Measurements from ENCODE around the gene ATP11A.

DNA sequence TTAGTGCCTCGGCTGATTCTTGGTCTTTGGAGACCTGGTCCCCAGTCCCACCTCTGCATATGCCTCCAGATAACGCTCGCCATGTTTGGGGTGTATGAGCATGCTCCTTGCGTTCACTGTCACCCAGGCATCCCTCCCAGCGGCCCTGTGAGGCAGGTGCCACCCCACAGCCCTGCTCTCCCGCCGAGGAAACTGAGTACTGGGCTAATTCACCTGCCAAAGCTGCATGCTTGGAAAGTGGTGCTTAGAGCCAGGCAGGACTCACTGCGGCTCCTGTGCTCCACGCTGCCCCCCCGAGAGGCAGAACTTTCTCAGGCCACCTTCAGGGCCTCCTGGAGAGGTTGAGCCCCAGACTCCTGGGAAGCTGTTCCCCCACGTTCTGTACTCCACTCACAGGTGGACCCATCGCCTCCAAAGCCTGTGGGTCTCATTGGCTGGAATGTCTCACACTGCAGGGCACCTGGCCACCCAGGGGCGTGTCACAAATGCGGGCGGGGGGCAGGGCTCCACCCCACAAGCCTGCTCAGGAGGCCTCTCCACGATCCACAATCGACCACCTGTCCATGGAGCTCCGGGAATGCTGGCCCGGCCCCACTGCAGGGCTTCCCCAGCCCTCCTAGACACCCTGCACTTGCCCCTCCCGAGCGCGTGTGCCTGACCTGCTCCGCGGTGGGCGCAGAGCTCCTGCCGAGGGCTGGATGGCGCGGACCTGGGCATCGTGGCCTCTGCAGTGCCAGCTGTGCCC is 64.6 kb downstream of the ATP11A start:
- TF ChIP-seq, protein P1, sequence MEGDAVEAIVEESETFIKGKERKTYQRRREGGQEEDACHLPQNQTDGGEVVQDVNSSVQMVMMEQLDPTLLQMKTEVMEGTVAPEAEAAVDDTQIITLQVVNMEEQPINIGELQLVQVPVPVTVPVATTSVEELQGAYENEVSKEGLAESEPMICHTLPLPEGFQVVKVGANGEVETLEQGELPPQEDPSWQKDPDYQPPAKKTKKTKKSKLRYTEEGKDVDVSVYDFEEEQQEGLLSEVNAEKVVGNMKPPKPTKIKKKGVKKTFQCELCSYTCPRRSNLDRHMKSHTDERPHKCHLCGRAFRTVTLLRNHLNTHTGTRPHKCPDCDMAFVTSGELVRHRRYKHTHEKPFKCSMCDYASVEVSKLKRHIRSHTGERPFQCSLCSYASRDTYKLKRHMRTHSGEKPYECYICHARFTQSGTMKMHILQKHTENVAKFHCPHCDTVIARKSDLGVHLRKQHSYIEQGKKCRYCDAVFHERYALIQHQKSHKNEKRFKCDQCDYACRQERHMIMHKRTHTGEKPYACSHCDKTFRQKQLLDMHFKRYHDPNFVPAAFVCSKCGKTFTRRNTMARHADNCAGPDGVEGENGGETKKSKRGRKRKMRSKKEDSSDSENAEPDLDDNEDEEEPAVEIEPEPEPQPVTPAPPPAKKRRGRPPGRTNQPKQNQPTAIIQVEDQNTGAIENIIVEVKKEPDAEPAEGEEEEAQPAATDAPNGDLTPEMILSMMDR (IDR thresholded peaks at IDR 0.05 in 2 of 3, conservative IDR thresholded peaks at IDR 0.05 in 1 of 3; ENCODE audit: control insufficient read depth in 2 of 3, extremely low read depth in 1 of 3, insufficient read depth in 1 of 3, low read depth in 3 of 3, low read length in 3 of 3), result no peak
- TF ChIP-seq JUND (IDR thresholded peaks at IDR 0.05; ENCODE audit: low read depth, low read length) (no peak), FOXK2 (IDR thresholded peaks at IDR 0.05) (no peak), GATAD2B (conservative IDR thresholded peaks at IDR 0.05; ENCODE audit: low read depth) (no peak), SREBF2 (IDR thresholded peaks at IDR 0.05; ENCODE audit: low read length) (no peak), CHD4 (IDR thresholded peaks at IDR 0.05) (no peak), SRF (IDR thresholded peaks at IDR 0.05; ENCODE audit: low read depth in 2 of 2, low read length in 2 of 2) (no peak), POLR2AphosphoS2 (IDR thresholded peaks at IDR 0.05; ENCODE audit: low read depth, low read length) (no peak)
- TF ChIP-seq, protein P2, sequence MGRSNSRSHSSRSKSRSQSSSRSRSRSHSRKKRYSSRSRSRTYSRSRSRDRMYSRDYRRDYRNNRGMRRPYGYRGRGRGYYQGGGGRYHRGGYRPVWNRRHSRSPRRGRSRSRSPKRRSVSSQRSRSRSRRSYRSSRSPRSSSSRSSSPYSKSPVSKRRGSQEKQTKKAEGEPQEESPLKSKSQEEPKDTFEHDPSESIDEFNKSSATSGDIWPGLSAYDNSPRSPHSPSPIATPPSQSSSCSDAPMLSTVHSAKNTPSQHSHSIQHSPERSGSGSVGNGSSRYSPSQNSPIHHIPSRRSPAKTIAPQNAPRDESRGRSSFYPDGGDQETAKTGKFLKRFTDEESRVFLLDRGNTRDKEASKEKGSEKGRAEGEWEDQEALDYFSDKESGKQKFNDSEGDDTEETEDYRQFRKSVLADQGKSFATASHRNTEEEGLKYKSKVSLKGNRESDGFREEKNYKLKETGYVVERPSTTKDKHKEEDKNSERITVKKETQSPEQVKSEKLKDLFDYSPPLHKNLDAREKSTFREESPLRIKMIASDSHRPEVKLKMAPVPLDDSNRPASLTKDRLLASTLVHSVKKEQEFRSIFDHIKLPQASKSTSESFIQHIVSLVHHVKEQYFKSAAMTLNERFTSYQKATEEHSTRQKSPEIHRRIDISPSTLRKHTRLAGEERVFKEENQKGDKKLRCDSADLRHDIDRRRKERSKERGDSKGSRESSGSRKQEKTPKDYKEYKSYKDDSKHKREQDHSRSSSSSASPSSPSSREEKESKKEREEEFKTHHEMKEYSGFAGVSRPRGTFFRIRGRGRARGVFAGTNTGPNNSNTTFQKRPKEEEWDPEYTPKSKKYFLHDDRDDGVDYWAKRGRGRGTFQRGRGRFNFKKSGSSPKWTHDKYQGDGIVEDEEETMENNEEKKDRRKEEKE (IDR thresholded peaks at IDR 0.05), result no peak
- TF ChIP-seq, protein P3, sequence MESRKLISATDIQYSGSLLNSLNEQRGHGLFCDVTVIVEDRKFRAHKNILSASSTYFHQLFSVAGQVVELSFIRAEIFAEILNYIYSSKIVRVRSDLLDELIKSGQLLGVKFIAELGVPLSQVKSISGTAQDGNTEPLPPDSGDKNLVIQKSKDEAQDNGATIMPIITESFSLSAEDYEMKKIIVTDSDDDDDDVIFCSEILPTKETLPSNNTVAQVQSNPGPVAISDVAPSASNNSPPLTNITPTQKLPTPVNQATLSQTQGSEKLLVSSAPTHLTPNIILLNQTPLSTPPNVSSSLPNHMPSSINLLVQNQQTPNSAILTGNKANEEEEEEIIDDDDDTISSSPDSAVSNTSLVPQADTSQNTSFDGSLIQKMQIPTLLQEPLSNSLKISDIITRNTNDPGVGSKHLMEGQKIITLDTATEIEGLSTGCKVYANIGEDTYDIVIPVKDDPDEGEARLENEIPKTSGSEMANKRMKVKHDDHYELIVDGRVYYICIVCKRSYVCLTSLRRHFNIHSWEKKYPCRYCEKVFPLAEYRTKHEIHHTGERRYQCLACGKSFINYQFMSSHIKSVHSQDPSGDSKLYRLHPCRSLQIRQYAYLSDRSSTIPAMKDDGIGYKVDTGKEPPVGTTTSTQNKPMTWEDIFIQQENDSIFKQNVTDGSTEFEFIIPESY (IDR thresholded peaks at IDR 0.05), result no peak

All from GM12878 (cell line).